Measurements from ENCODE around the gene AHDC1. TPM values are rescaled to one million over a fixed set of nuclear protein-coding genes. Genes with fewer than 3 reads are reported as not detected.

The AHDC1 gene
- total RNA-seq, 1 donor from 2014 or later, result 50.1 TPM

DNA sequence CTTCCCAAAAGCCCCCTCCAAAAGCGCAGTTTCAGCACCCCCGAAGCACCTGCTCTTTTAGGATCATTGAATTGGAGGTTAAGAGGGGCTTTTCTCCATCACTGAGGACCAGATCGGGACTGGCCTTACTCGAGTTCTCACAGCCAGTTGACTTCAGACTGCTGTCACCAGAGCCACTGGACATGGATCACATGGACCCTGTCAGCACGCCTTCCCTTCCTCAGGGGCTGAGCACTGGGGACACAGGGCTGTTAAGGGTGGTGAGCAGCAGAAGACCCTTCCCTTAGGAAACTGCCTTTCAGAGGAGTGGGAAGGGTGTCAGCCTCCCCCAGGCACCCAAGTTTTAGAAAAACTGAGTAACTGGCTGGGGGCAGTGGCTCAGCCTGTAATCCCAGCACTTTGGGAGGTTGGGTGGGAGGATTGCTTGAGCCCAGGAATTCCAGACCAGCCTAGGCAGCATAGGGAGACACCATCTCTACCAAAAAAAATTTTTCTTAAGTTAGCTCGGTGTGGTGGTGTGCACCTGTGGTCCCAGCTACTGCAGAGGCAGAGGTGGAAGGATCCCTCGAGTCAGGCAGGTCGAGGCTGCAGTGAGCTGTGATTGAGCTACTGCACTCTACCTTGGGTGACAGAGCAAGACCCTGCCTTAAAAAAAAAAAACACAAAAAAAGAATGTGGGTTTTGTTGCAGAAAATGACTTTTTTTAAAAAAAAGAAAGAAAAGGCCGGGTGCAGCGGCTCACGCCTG lies 31.6 kb upstream of the AHDC1 start:
- H3K36me3 Mint-ChIP-seq (ENCODE audit: low read depth), result no peaks in the 10 kb centered on the region
- H3K4me3 Mint-ChIP-seq, result peak overlapping the region; percentile 41
- DNase-seq (ENCODE audit: low read depth, low spot score), result no peak
- H3K4me1 Mint-ChIP-seq, result peaks cover 39% of the 10 kb centered on the region
- H3K27me3 Mint-ChIP-seq (ENCODE audit: low read depth), result peaks cover 19% of the 10 kb centered on the region
- TF ChIP-seq, protein P1, sequence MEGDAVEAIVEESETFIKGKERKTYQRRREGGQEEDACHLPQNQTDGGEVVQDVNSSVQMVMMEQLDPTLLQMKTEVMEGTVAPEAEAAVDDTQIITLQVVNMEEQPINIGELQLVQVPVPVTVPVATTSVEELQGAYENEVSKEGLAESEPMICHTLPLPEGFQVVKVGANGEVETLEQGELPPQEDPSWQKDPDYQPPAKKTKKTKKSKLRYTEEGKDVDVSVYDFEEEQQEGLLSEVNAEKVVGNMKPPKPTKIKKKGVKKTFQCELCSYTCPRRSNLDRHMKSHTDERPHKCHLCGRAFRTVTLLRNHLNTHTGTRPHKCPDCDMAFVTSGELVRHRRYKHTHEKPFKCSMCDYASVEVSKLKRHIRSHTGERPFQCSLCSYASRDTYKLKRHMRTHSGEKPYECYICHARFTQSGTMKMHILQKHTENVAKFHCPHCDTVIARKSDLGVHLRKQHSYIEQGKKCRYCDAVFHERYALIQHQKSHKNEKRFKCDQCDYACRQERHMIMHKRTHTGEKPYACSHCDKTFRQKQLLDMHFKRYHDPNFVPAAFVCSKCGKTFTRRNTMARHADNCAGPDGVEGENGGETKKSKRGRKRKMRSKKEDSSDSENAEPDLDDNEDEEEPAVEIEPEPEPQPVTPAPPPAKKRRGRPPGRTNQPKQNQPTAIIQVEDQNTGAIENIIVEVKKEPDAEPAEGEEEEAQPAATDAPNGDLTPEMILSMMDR (conservative IDR thresholded peaks at IDR 0.05), result no peak
- no peaks in the 10 kb centered on the region for H3K9me3 Mint-ChIP-seq
- H3K27ac Mint-ChIP-seq (ENCODE audit: unreplicated experiment), result no peak overlapping the region

DNA sequence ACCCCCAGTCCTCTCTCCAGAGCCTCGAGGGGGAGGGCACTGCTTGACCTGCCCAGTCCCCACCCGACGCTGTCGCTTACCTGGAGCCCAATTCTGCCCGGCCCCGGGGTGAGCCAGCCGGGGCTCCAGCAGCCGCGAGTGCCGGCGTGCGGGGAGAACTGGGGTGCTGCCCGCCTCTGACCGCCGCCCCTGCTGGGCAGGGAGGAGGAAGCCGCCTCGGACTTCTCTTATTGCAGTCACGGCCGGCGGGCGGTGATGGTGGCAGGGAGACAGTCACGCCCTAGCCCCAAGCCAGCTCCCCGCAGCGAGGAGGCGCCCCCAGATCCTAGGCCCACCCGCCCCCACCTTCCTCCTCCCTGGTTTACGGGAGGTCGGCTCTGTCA lies 31.0 kb upstream of the AHDC1 start, which contains the start of gene FGR:
Gene FGR (minus strand): TSS at position 201 of the 383 bp plus-strand sequence. CDS start 11,269 bp downstream, outside the sequence.
- Mint-ChIP-seq H3K36me3 (ENCODE audit: low read depth) (no peaks in the 10 kb centered on the region), H3K9me3 (no peaks in the 10 kb centered on the region), H3K27me3 (ENCODE audit: low read depth) (peaks cover 19% of the 10 kb centered on the region), H3K4me3 (peak within 1 kb of the TSS; percentile 41), H3K27ac (ENCODE audit: unreplicated experiment) (no peak within 1 kb of the TSS), H3K4me1 (peaks cover 39% of the 10 kb centered on the region)
- TF ChIP-seq, protein P1 (conservative IDR thresholded peaks at IDR 0.05), result no peak
- DNase-seq (ENCODE audit: low read depth, low spot score), result no peak

- peaks cover 19% of the 10 kb centered on the region for H3K27me3 Mint-ChIP-seq (ENCODE audit: low read depth)
- H3K4me1 Mint-ChIP-seq, result peaks cover 44% of the 10 kb centered on the region
- no peaks in the 10 kb centered on the region for H3K9me3 Mint-ChIP-seq
- H3K36me3 Mint-ChIP-seq (ENCODE audit: low read depth), result no peaks in the 10 kb centered on the region
- H3K27ac Mint-ChIP-seq (ENCODE audit: unreplicated experiment), result no peak overlapping the region
- no peak for DNase-seq (ENCODE audit: low read depth, low spot score)
- TF ChIP-seq, protein P1 (conservative IDR thresholded peaks at IDR 0.05), result no peak
- H3K4me3 Mint-ChIP-seq, result peak overlapping the region; percentile 19
Measured at GRCh38 chr1:27634177-27634984, 30.4 kb upstream of the AHDC1 start.

DNA sequence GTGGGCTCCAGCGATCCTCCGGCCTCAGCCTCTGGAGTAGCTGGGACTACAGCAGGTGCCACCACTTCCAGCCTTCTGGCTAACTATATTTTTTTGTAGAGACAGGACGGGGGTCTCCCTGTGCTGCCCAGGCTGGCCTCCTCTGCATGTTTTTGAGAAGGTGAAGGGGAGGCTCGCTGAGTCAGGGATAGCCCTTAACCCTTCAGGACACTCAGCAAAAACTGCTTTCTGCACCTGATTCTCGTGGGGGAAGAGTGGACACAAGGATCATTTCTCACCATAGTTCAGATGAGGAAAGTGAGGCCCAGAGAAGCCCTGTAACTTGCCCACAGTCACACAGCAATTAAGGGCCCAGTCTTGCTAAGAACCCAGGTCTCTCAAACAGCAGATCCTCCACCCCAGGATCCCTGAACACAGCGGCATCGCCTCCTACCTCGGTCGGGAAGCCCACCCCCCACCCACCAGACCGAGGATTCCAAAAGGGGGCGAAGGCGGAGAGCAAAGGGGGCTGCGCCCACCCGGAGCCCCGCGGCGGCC lies 29.8 kb upstream of the AHDC1 start:
- Mint-ChIP-seq H3K36me3 (ENCODE audit: low read depth) (no peaks in the 10 kb centered on the region), H3K4me1 (peaks cover 50% of the 10 kb centered on the region), H3K4me3 (no peak overlapping the region), H3K9me3 (no peaks in the 10 kb centered on the region), H3K27ac (ENCODE audit: unreplicated experiment) (peak overlapping the region; percentile 27), H3K27me3 (ENCODE audit: low read depth) (peaks cover 19% of the 10 kb centered on the region)
- TF ChIP-seq, protein P1 (conservative IDR thresholded peaks at IDR 0.05), result no peak
- no peak for DNase-seq (ENCODE audit: low read depth, low spot score)

GRCh38 chr1:27633298-27633610 lies 29.3 kb upstream of the AHDC1 start:
- Mint-ChIP-seq H3K27ac (ENCODE audit: unreplicated experiment) (no peak overlapping the region), H3K4me3 (no peak overlapping the region), H3K9me3 (no peaks in the 10 kb centered on the region), H3K36me3 (ENCODE audit: low read depth) (no peaks in the 10 kb centered on the region), H3K27me3 (ENCODE audit: low read depth) (peaks cover 19% of the 10 kb centered on the region), H3K4me1 (peaks cover 54% of the 10 kb centered on the region)
- TF ChIP-seq, protein P1 (conservative IDR thresholded peaks at IDR 0.05), result no peak
- no peak for DNase-seq (ENCODE audit: low read depth, low spot score)

All from neural crest cell (in vitro differentiated cells).